Lung (tissue), 12 donors: ENCODE data around the gene ZNF280C. TPM values are rescaled to one million over a fixed set of nuclear protein-coding genes. Genes with fewer than 3 reads are reported as not detected.

Experiments used
- ATAC-seq: fragments of 200-7000 bp; cut with Tn5 transposase; one replicate; pipeline ENCODE4 v1.9.1; 2020; ENCODE audit warnings: moderate number of reproducible peaks; ENCODE audit not compliant: insufficient read depth, low FRiP score
- DNase-seq, 3 donors: peaks; one replicate each; pipeline ENCODE4 v3.0.0-alpha.2; 2013 to 2017
- H3K27ac ChIP-seq, 2 donors: one replicate each; pipeline ENCODE4 v1.5.1; 2013; ENCODE audit warnings: mild to moderate bottlenecking in 2 of 2, moderate library complexity in 2 of 2, control low read depth in 1 of 2, inconsistent platforms in 1 of 2, low read depth in 1 of 2, low read length in 1 of 2
- H3K27me3 ChIP-seq, 3 donors: one replicate each; pipeline ENCODE4 v1.5.1; 2013; ENCODE audit warnings: low read length in 2 of 3; ENCODE audit not compliant: control insufficient read depth in 3 of 3, insufficient read depth in 3 of 3
- H3K36me3 ChIP-seq, 4 donors: one replicate each; pipeline ENCODE4 v1.5.1; 2013; ENCODE audit warnings: low read length in 4 of 4, mild to moderate bottlenecking in 1 of 4, moderate library complexity in 1 of 4; ENCODE audit not compliant: control insufficient read depth in 4 of 4, insufficient read depth in 4 of 4
- H3K4me1 ChIP-seq, 5 donors: one replicate each; pipeline ENCODE4 v1.5.1; 2013; ENCODE audit warnings: low read length in 5 of 5, mild to moderate bottlenecking in 2 of 5, moderate library complexity in 1 of 5; ENCODE audit not compliant: control insufficient read depth in 5 of 5, insufficient read depth in 5 of 5
- H3K4me3 ChIP-seq: one replicate; pipeline ENCODE4 v1.5.1; 2013; ENCODE audit warnings: mild to moderate bottlenecking, control low read depth, moderate library complexity
- H3K9ac ChIP-seq, 2 donors: one replicate each; pipeline ENCODE4 v1.5.1; 2013; ENCODE audit warnings: low read length in 2 of 2, control low read depth in 1 of 2; ENCODE audit not compliant: insufficient read depth in 1 of 2
- H3K9me3 ChIP-seq, 4 donors: one replicate each; pipeline ENCODE4 v1.5.1; 2013; ENCODE audit warnings: low read length in 3 of 4, mild to moderate bottlenecking in 1 of 4, moderate library complexity in 1 of 4; ENCODE audit not compliant: control insufficient read depth in 4 of 4, insufficient read depth in 3 of 4
- CTCF ChIP-seq: IDR thresholded peaks from 2 replicates; pipeline ENCODE4 v1.5.1; 2012; ENCODE audit warnings: mild to moderate bottlenecking; ENCODE audit errors: control extremely low read depth, extremely low read depth
- WGBS, 2 donors: extraction: QIAGEN DNeasy Blood & Tissue Kit; methylation state at CpG; one replicate each; pipeline ENCODE4 v1.1.7; 2013; 5-methylcytosine and 5-hydroxymethylcytosine counted together
- polyA plus RNA-seq, 2 donors: library from polyadenylated mRNA; stranded (reverse); fragments of 200-250 nt; gene quantifications; one replicate each; pipeline ENCODE4 v1.2.1, GENCODE V29; 2013
- total RNA-seq, 2 donors: library from RNA; depleted of rRNA in 1 of 2; stranded (reverse); fragments of >200 nt in 1 of 2; gene quantifications; one replicate each; pipeline ENCODE4 v1.2.1, GENCODE V29; 2014 to 2021
- donor health status: control.
- donor health status: control.
- donor health status: Bipolar disorder and iron deficiency.
- donor health status: healthy.
- donor health status: DM: yes; HTN: yes; CAD: no.

The ZNF280C gene
- total and polyA plus RNA-seq, 4 donors: 1.2 to 7.3 (median 2.5) TPM

- 58 to 67% methylated on average over 10 of the region's 10 CpGs for WGBS, 2 donors
- no peak for ATAC-seq
- DNase-seq: peak in 1 of 3 donors; percentile 35
- Histone ChIP-seq H3K4me3 (no peak overlapping the region), H3K9ac (no peak overlapping the region), H3K27ac (peak overlapping the region; percentile 54 to 71), H3K4me1 (peaks cover 0 to 10% (median 4%) of the 10 kb centered on the region in 5 donors), H3K36me3 (no peaks in the 10 kb centered on the region), H3K9me3 (no peaks in the 10 kb centered on the region), H3K27me3 (peaks cover 0 to 8% (median 5%) of the 10 kb centered on the region in 3 donors)
- TF ChIP-seq CTCF: no peak
These were observed 94.5 kb downstream of the ZNF280C start for GRCh38 chrX:130174045-130174704.

GRCh38 chrX:130173190-130173895 is 95.4 kb downstream of the ZNF280C start:
- Histone ChIP-seq H3K27ac (peak overlapping the region; percentile 66 to 71), H3K9ac (no peak overlapping the region), H3K9me3 (peaks cover 0 to 1% (median 0%) of the 10 kb centered on the region in 4 donors), H3K4me1 (peaks cover 0 to 10% (median 4%) of the 10 kb centered on the region in 5 donors), H3K4me3 (no peak overlapping the region), H3K36me3 (no peaks in the 10 kb centered on the region), H3K27me3 (peaks cover 0 to 8% (median 5%) of the 10 kb centered on the region in 3 donors)
- ATAC-seq (peak; percentile 35), DNase-seq (peak in 1 of 3 donors; percentile 31)
- TF ChIP-seq CTCF: no peak
- WGBS, 2 donors: 14 to 35% methylated on average over 7 of the region's 7 CpGs

GRCh38 chrX:130172127-130172845 is 96.4 kb downstream of the ZNF280C start:
- Histone ChIP-seq H3K4me1 (peaks cover 0 to 10% (median 4%) of the 10 kb centered on the region in 5 donors), H3K27ac (peak overlapping the region in 1 of 2 donors; percentile 61), H3K9me3 (peaks cover 0 to 1% (median 0%) of the 10 kb centered on the region in 4 donors), H3K27me3 (peaks cover 0 to 8% (median 5%) of the 10 kb centered on the region in 3 donors), H3K4me3 (peak overlapping the region; percentile 0), H3K36me3 (no peaks in the 10 kb centered on the region), H3K9ac (no peak overlapping the region)
- TF ChIP-seq CTCF: no peak
- WGBS, 2 donors: 21 to 48% methylated on average over 13 to 34 of the region's 34 CpGs
- DNase-seq: no peak
- ATAC-seq: no peak
